Transverse colon (tissue), 4 donors: ENCODE measurements around the gene CDH22. TPM values are rescaled to one million over a fixed set of nuclear protein-coding genes. Genes with fewer than 3 reads are reported as not detected.

ENCODE experiments used
- DNase-seq: peaks from one replicate; pipeline ENCODE4 v3.0.0-alpha.2; 2019
- H3K27ac ChIP-seq, 4 donors: fragments of 200-600 bp; sonication (generic); 2 replicates each; pipeline ENCODE4 v1.5.1; 2016 to 2018; ENCODE audit warnings: inconsistent platforms in 4 of 4
- H3K27me3 ChIP-seq: fragments of 200-600 bp; sonication (generic); 2 replicates; pipeline ENCODE4 v1.5.1; 2017; ENCODE audit warnings: inconsistent platforms
- H3K36me3 ChIP-seq, 4 donors: fragments of 200-600 bp; sonication (generic); 2 replicates each; pipeline ENCODE4 v1.5.1; 2017 to 2019; ENCODE audit warnings: inconsistent platforms in 4 of 4
- H3K4me1 ChIP-seq, 4 donors: fragments of 200-600 bp; sonication (generic); 2 replicates each; pipeline ENCODE4 v1.5.1; 2017 to 2020; ENCODE audit warnings: inconsistent platforms in 4 of 4
- H3K4me3 ChIP-seq, 4 donors: fragments of 200-600 bp; sonication (generic); 1 replicate in 1 of 4; 2 replicates in 3 of 4; pipeline versions ENCODE4 v1.5.1 to v1.6.1; 2017 to 2019; ENCODE audit warnings: inconsistent platforms in 4 of 4
- H3K9me3 ChIP-seq, 2 donors: fragments of 200-600 bp; sonication (generic); 2 replicates each; pipeline ENCODE4 v1.5.1; 2017 to 2019; ENCODE audit warnings: inconsistent platforms in 2 of 2
- CTCF ChIP-seq, 5 experiments: fragments of 200-600 bp in 3 of 5; fragments of 450-650 bp in 2 of 5; sonication (generic) in 3 of 5; IDR thresholded peaks; 1 replicate in 2 of 5; 2 replicates in 3 of 5; pipeline ENCODE4 v1.5.1; 2016 to 2017; ENCODE audit warnings: antibody characterized with exemption in 5 of 5, inconsistent platforms in 3 of 5, mild to moderate bottlenecking in 2 of 5, moderate library complexity in 1 of 5
- EP300 ChIP-seq: sonication (generic); formaldehyde crosslinking; IDR thresholded peaks from one replicate; pipeline ENCODE4 v1.6.1; 2017; ENCODE audit warnings: antibody characterized with exemption, low read depth
- POLR2A ChIP-seq: fragments of 450-650 bp; IDR thresholded peaks from one replicate; pipeline ENCODE4 v1.6.1; 2016; ENCODE audit warnings: antibody characterized with exemption, mild to moderate bottlenecking, moderate library complexity
- POLR2AphosphoS5 ChIP-seq, 3 donors: sonication (generic); formaldehyde crosslinking; IDR thresholded peaks; one replicate each; pipeline ENCODE4 v1.6.1; 2016; ENCODE audit warnings: antibody characterized with exemption in 3 of 3
- WGBS, 2 donors: methylation state at CpG; one replicate each; pipeline ENCODE4 v1.1.5; 2018; ENCODE audit warnings: low coverage in 1 of 2; 5-methylcytosine and 5-hydroxymethylcytosine counted together
- in situ Hi-C, 4 donors: fragments of 200-750 bp; cut with MboI; loops; one replicate each; pipeline versions ENCODE4 v1.15.0 to v1.15.1; 2017; ENCODE audit warnings: low sequenced_read_pairs in 3 of 4, low pct_ligation_motif_present in 1 of 4, low pct_unique_long_range_greater_than_20kb in 1 of 4
- intact Hi-C: fragments of 100-400 bp; cut with DNase I; formaldehyde crosslinking; loops from one replicate; pipeline ENCODE4 v1.15.1; 2023; ENCODE audit warnings: low total_unique reads
- total RNA-seq, 4 donors: library from RNA; depleted of rRNA; stranded (reverse); fragments of >200 nt; gene quantifications; one replicate each; pipeline ENCODE4 v1.1.0, GENCODE V29; 2016

The CDH22 gene
- total RNA-seq, 4 donors from 2014 or later = not detected

GRCh38 chr20:46129955-46130481, 178.3 kb downstream of the CDH22 start:
- TF ChIP-seq POLR2A (no peak), POLR2AphosphoS5 (IDR thresholded peaks at IDR 0.05) (no peak), CTCF (IDR thresholded peaks at IDR 0.05) (no peak), EP300 (no peak)
- 13 to 35% methylated on average over 1 to 5 of the region's 5 CpGs for WGBS, 2 donors
- Histone ChIP-seq H3K27ac (no peak overlapping the region), H3K4me1 (no peaks in the 10 kb centered on the region), H3K27me3 (peaks cover 48% of the 10 kb centered on the region), H3K4me3 (no peak overlapping the region), H3K9me3 (no peaks in the 10 kb centered on the region), H3K36me3 (no peaks in the 10 kb centered on the region)
- in situ Hi-C loops = no loop called here
- intact Hi-C loops = loop anchor here (10.0 kb wide), 1 partner anchor 215 kb away; no protein-coding TSS in a partner anchor
- no peak for DNase-seq

- H3K4me3 ChIP-seq = no peak overlapping the region
- TF ChIP-seq POLR2A = no peak
- TF ChIP-seq CTCF (IDR thresholded peaks at IDR 0.05) = peak in 4 of 5 experiments; percentile 32 to 40 (median 36)
- WGBS, 2 donors = 41% methylated on average over 15 of the region's 16 CpGs; no CpG with 5 or more reads in 1 of the 2 donors
- no peaks in the 10 kb centered on the region for H3K36me3 ChIP-seq
- no peak overlapping the region for H3K27ac ChIP-seq
- DNase-seq = no peak
- H3K9me3 ChIP-seq = no peaks in the 10 kb centered on the region
- in situ Hi-C loops = no loop called here
- H3K4me1 ChIP-seq = no peaks in the 10 kb centered on the region
- intact Hi-C loops = no loop called here
- H3K27me3 ChIP-seq = peaks cover 33% of the 10 kb centered on the region
These were observed 179.8 kb downstream of the CDH22 start for GRCh38 chr20:46128310-46129151.

GRCh38 chr20:46127396-46128010, 180.8 kb downstream of the CDH22 start:
- Histone ChIP-seq H3K4me1 (no peaks in the 10 kb centered on the region), H3K9me3 (no peaks in the 10 kb centered on the region), H3K27ac (no peak overlapping the region), H3K27me3 (peaks cover 24% of the 10 kb centered on the region), H3K4me3 (no peak overlapping the region), H3K36me3 (no peaks in the 10 kb centered on the region)
- in situ Hi-C loops (no loop called here), intact Hi-C loops (no loop called here)
- TF ChIP-seq EP300 = no peak
- TF ChIP-seq POLR2A = no peak
- TF ChIP-seq CTCF (IDR thresholded peaks at IDR 0.05) = no peak
- TF ChIP-seq POLR2AphosphoS5 (IDR thresholded peaks at IDR 0.05) = no peak
- DNase-seq = no peak
- 82 to 85% methylated on average over 10 to 11 of the region's 11 CpGs for WGBS, 2 donors

GRCh38 chr20:46126440-46127056, 181.8 kb downstream of the CDH22 start:
- Histone ChIP-seq H3K9me3 (no peaks in the 10 kb centered on the region), H3K4me3 (no peak overlapping the region), H3K36me3 (no peaks in the 10 kb centered on the region), H3K4me1 (no peaks in the 10 kb centered on the region), H3K27ac (no peak overlapping the region), H3K27me3 (peaks cover 15% of the 10 kb centered on the region)
- intact Hi-C loops (no loop called here), in situ Hi-C loops (no loop called here)
- TF ChIP-seq POLR2AphosphoS5 (IDR thresholded peaks at IDR 0.05) = no peak
- no peak for TF ChIP-seq CTCF (IDR thresholded peaks at IDR 0.05)
- TF ChIP-seq EP300 = no peak
- no peak for DNase-seq
- WGBS, 2 donors = 82 to 89% methylated on average over 1 to 5 of the region's 5 CpGs
